Measurements from ENCODE around the gene BDH2.

BDH2 gene

DNA sequence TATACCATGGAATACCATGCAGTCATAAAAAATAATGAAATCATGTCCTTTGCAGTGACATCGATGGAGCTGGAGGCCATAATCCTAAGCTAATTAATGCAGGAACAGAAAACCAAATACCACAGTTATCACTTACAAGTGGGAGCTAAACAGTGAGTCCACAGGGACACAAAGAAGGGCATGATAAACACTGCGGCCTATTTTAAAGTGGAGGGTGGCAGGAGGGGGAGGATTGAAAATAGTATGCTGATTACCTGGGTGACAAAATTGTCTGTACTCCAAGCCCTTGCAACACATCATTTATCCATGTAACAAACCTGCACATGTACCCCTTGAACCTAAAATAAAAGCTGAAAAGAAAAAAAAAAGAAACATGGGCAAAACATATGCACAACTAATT is 63.5 kb downstream of the BDH2 start:
- TF ChIP-seq, protein P1, sequence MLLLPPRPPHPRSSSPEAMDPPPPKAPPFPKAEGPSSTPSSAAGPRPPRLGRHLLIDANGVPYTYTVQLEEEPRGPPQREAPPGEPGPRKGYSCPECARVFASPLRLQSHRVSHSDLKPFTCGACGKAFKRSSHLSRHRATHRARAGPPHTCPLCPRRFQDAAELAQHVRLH (tag by site-specific recombination; IDR thresholded peaks at IDR 0.05): no peak
- TF ChIP-seq ZNF626 (tag by site-specific recombination; IDR thresholded peaks at IDR 0.05) (no peak), ZBTB10 (tag by site-specific recombination; IDR thresholded peaks at IDR 0.05) (no peak), ZNF792 (tag by site-specific recombination; IDR thresholded peaks at IDR 0.05) (no peak)
- TF ChIP-seq, protein P2, sequence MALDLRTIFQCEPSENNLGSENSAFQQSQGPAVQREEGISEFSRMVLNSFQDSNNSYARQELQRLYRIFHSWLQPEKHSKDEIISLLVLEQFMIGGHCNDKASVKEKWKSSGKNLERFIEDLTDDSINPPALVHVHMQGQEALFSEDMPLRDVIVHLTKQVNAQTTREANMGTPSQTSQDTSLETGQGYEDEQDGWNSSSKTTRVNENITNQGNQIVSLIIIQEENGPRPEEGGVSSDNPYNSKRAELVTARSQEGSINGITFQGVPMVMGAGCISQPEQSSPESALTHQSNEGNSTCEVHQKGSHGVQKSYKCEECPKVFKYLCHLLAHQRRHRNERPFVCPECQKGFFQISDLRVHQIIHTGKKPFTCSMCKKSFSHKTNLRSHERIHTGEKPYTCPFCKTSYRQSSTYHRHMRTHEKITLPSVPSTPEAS (tag by site-specific recombination; IDR thresholded peaks at IDR 0.05): no peak
- CTCF ChIA-PET: no interaction called here
- Histone ChIP-seq H3K27ac (ENCODE audit: extremely low read depth, low read depth, low read length) (no peak overlapping the region), H3K9me3 (ENCODE audit: control insufficient read depth, insufficient read depth, low read depth, low read length) (no peaks in the 10 kb centered on the region), H3K4me1 (ENCODE audit: control insufficient read depth, insufficient read depth, low read length) (no peaks in the 10 kb centered on the region), H3K4me3 (ENCODE audit: low read depth, low read length) (no peak overlapping the region), H3K36me3 (ENCODE audit: control insufficient read depth in 2 of 2, insufficient read depth in 1 of 2, low read length in 2 of 2) (peaks cover 0 to 8% of the 10 kb centered on the region in 2 experiments; a peak in 1 of 3 replicates)
- POLR2A ChIA-PET: no interaction called here

- TF ChIP-seq, protein P3, sequence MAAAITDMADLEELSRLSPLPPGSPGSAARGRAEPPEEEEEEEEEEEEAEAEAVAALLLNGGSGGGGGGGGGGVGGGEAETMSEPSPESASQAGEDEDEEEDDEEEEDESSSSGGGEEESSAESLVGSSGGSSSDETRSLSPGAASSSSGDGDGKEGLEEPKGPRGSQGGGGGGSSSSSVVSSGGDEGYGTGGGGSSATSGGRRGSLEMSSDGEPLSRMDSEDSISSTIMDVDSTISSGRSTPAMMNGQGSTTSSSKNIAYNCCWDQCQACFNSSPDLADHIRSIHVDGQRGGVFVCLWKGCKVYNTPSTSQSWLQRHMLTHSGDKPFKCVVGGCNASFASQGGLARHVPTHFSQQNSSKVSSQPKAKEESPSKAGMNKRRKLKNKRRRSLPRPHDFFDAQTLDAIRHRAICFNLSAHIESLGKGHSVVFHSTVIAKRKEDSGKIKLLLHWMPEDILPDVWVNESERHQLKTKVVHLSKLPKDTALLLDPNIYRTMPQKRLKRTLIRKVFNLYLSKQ (tag by site-specific recombination; IDR thresholded peaks at IDR 0.05; ENCODE audit: borderline replicate concordance): no peak
- no peak for TF ChIP-seq SETDB1 (IDR thresholded peaks at IDR 0.05; ENCODE audit: insufficient read length, low read length)
- TF ChIP-seq ZNF10 (tag by site-specific recombination; IDR thresholded peaks at IDR 0.05): no peak
- TF ChIP-seq, protein P4, sequence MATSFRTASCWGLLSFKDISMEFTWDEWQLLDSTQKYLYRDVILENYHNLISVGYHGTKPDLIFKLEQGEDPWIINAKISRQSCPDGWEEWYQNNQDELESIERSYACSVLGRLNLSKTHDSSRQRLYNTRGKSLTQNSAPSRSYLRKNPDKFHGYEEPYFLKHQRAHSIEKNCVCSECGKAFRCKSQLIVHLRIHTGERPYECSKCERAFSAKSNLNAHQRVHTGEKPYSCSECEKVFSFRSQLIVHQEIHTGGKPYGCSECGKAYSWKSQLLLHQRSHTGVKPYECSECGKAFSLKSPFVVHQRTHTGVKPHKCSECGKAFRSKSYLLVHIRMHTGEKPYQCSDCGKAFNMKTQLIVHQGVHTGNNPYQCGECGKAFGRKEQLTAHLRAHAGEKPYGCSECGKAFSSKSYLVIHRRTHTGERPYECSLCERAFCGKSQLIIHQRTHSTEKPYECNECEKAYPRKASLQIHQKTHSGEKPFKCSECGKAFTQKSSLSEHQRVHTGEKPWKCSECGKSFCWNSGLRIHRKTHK (tag by site-specific recombination; IDR thresholded peaks at IDR 0.05): no peak
- TF ChIP-seq ZNF654 (tag by site-specific recombination; IDR thresholded peaks at IDR 0.05; ENCODE audit: low read depth): peak; percentile 48
- TF ChIP-seq ZNF19 (tag by site-specific recombination; IDR thresholded peaks at IDR 0.05; ENCODE audit: low read depth): no peak
- TF ChIP-seq ZNF777 (tag by site-specific recombination; IDR thresholded peaks at IDR 0.05; ENCODE audit: borderline replicate concordance): no peak
- TF ChIP-seq ZNF404 (tag by site-specific recombination; IDR thresholded peaks at IDR 0.05): no peak
- TF ChIP-seq HOXA7 (CRISPR knock-in tag; IDR thresholded peaks at IDR 0.05; ENCODE audit: borderline replicate concordance): no peak
- TF ChIP-seq ZBTB6 (tag by site-specific recombination; IDR thresholded peaks at IDR 0.05): 0 out of 2 replicates have a peak, but pooled peaks have one; percentile 11
- POLR2A ChIA-PET: no interaction called here
- no peak overlapping the region for H3K27ac ChIP-seq (ENCODE audit: extremely low read depth, low read depth, low read length)
- CTCF ChIA-PET: interaction anchor here (0.6 to 1.2 kb wide), 7 partner anchors 11 to 504 kb away, joined by 3 to 11 read pairs (median 3); no protein-coding TSS in a partner anchor
- no peak overlapping the region for H3K4me3 ChIP-seq (ENCODE audit: low read depth, low read length)
- H3K4me1 ChIP-seq (ENCODE audit: control insufficient read depth, insufficient read depth, low read length): no peaks in the 10 kb centered on the region
- peaks cover 0 to 11% of the 10 kb centered on the region in 2 experiments; a peak in 1 of 3 replicates for H3K36me3 ChIP-seq (ENCODE audit: control insufficient read depth in 2 of 2, insufficient read depth in 1 of 2, low read length in 2 of 2)
- no peaks in the 10 kb centered on the region for H3K9me3 ChIP-seq (ENCODE audit: control insufficient read depth, insufficient read depth, low read depth, low read length)
These were observed 67.1 kb downstream of the BDH2 start for GRCh38 chr4:103032574-103032973.
